ENCODE data around the gene TBC1D7.

The TBC1D7 gene

DNA sequence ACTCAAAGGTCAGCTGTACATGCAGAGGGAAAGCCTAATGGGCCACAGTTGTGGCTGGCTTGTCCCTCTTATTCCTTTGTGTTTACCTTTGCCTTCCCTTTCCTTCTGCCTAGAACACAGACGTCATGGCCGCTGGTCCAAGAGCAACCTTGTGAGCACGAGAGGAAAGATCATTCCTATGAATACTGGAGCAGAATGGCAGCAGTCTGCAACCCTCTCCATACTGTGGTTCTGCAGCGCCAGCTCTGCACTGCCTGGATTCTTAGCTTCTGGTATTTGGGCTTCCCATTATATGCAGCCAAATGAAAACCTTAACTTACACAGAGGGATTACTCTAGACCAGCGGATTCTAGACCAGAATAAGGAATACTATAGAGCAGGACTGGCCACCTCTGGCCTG lies 12.4 kb downstream of the TBC1D7 start:
- ChIA-PET POLR2A (ENCODE audit: low non-redundant PET) (no interaction called here), CTCF (no interaction called here)
- TF ChIP-seq, protein P1, sequence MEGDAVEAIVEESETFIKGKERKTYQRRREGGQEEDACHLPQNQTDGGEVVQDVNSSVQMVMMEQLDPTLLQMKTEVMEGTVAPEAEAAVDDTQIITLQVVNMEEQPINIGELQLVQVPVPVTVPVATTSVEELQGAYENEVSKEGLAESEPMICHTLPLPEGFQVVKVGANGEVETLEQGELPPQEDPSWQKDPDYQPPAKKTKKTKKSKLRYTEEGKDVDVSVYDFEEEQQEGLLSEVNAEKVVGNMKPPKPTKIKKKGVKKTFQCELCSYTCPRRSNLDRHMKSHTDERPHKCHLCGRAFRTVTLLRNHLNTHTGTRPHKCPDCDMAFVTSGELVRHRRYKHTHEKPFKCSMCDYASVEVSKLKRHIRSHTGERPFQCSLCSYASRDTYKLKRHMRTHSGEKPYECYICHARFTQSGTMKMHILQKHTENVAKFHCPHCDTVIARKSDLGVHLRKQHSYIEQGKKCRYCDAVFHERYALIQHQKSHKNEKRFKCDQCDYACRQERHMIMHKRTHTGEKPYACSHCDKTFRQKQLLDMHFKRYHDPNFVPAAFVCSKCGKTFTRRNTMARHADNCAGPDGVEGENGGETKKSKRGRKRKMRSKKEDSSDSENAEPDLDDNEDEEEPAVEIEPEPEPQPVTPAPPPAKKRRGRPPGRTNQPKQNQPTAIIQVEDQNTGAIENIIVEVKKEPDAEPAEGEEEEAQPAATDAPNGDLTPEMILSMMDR (conservative IDR thresholded peaks at IDR 0.05; ENCODE audit: low read depth): no peak
- DNase-seq (ENCODE audit: low spot score): no peak
- H3K27ac ChIP-seq: no peak overlapping the region

DNA sequence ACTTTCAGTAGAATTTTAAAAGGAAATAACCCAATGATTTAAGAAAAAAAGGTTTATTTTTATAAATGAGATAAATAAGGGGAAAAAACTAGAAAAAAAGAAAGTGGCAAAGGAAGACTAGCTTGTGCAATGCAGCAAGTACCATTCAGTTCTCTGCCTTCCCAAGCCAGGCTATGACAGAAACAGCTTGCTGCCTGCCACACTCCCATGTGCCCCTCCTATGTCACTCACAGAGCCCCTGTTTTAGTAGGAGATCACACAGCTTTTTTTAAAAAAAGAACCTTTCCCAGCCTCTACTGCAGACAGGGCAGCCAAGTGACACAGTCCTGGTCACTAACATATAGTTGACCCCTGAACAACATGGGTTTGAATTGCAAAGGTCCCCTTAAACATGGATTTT lies 13.5 kb downstream of the TBC1D7 start:
- CTCF ChIA-PET: interaction anchor here (0.6 kb wide), 1 partner anchor 77 kb away, joined by 5 read pairs; no protein-coding TSS in a partner anchor
- POLR2A ChIA-PET (ENCODE audit: low non-redundant PET): interaction anchor here (0.9 kb wide), 1 partner anchor 13 kb away, joined by 4 read pairs; the partner anchor contains the start of gene TBC1D7
- no peak for DNase-seq (ENCODE audit: low spot score)
- TF ChIP-seq, protein P1 (conservative IDR thresholded peaks at IDR 0.05; ENCODE audit: low read depth): no peak
- H3K27ac ChIP-seq: no peak overlapping the region

DNA sequence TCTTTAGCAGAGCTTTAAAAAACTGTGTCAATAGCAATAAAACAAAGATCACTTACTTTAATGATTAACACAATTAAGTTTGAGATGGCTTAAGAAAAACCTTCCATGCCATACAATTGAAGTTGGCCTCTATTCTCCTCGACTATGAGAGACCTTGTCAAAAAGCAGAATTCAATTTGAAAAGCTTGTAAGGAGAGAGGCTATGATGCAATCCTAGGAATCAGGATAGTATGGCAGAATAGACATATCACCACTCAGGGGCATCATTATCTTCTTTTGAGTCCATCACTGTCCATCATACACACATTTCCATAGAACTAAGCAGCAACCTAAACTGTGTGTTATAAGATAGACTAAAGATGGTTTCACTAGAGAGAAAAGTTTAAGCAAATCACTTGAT lies 17.2 kb downstream of the TBC1D7 start:
- ChIA-PET POLR2A (ENCODE audit: low non-redundant PET) (no interaction called here), CTCF (no interaction called here)
- TF ChIP-seq, protein P1 (conservative IDR thresholded peaks at IDR 0.05; ENCODE audit: low read depth): no peak
- H3K27ac ChIP-seq: no peak overlapping the region
- DNase-seq (ENCODE audit: low spot score): no peak

DNA sequence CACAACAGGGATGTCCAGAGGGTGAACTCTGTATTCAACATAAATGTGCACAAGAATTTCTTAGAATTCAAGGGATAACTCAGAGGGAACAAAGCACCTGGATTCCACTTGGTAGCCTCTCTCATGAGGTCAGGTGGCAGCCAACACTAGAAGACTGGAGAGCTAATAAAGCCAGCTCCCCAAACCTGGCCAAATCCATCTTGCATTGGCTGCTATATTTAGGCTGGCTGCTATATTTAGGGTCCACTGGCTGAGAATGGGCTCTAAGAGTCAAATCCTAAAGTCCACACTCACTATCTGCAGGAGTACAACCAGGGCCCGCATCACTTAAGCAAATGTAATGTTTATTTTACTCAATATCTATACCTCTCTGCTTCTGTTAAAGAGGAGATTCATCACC lies 20.0 kb downstream of the TBC1D7 start:
- TF ChIP-seq, protein P1 (conservative IDR thresholded peaks at IDR 0.05; ENCODE audit: low read depth): no peak
- ChIA-PET CTCF (no interaction called here), POLR2A (ENCODE audit: low non-redundant PET) (no interaction called here)
- peak overlapping the region; percentile 62 for H3K27ac ChIP-seq
- DNase-seq (ENCODE audit: low spot score): no peak

DNA sequence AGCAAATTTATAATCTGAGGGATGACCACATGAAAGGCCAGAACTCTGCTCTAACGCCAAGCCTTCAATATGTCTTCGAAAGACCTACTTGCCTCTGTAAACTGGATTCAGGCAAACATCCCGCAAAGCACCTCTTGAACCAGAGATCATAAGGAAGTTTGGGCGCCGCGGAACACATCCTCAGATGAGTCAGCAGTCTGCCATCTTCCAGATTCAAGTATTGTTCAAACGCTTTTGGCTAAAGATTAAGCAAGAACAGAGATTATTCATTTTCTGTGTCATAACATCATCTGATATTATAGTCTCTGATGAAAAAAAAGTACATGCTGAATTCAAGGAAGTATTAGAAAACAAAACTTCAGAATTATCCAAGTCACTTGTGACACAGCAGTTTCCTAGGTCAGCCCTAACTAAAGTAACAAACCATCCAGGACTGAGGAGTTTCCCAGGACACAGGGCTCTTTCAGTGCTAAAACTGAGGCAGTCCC lies 20.8 kb downstream of the TBC1D7 start:
- CTCF ChIA-PET: no interaction called here
- POLR2A ChIA-PET (ENCODE audit: low non-redundant PET): no interaction called here
- H3K27ac ChIP-seq: no peak overlapping the region; the same call in 1 of the 2 replicates
- DNase-seq (ENCODE audit: low spot score): peak; percentile 73
- TF ChIP-seq, protein P1 (conservative IDR thresholded peaks at IDR 0.05; ENCODE audit: low read depth): no peak

DNA sequence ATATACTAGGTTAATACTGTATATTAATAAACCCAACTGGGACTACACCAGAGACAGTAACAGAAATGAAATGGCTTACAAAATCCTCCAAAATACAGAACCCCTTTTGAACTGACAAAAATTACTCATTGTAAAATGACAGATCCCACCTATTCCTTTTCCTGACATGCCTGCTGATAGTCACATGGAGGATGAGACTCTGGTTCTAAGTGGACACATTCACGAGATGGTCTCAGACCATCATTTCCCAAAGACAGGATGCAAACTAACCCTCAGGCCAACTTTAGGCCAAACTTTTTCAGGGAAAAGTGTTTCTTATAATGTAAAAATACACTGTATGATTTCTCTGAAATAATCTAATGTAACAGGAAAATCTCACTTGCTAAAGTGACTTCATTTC lies 22.5 kb downstream of the TBC1D7 start:
- CTCF ChIA-PET: interaction anchor here (0.6 kb wide), 1 partner anchor 839 kb away, joined by 3 read pairs; no protein-coding TSS in a partner anchor
- no peak for DNase-seq (ENCODE audit: low spot score)
- TF ChIP-seq, protein P1 (conservative IDR thresholded peaks at IDR 0.05; ENCODE audit: low read depth): no peak
- POLR2A ChIA-PET (ENCODE audit: low non-redundant PET): no interaction called here
- H3K27ac ChIP-seq: no peak overlapping the region
